DOHH2 (cell line): ENCODE results near the gene HLA-C.

Source experiments
- H3F3A ChIP-seq: fragments of 200-600 bp; sonication (generic), shearing (Covaris generic); 2 replicates; pipeline ENCODE4 v1.6.0; 2016; ENCODE audit warnings: antibody characterized with exemption, mild to moderate bottlenecking; ENCODE audit not compliant: control insufficient read depth, insufficient read depth
- H3K27ac ChIP-seq: fragments of 200-600 bp; sonication (generic); 2 replicates; pipeline ENCODE4 v1.5.1; 2014; ENCODE audit warnings: low read depth, mild to moderate bottlenecking, low read length, moderate library complexity
- H3K27me3 ChIP-seq: fragments of 200-600 bp; sonication (generic); 2 replicates; pipeline ENCODE4 v1.6.1; 2014; ENCODE audit warnings: mild to moderate bottlenecking, low read length, mixed read lengths; ENCODE audit not compliant: control insufficient read depth
- H3K36me3 ChIP-seq: fragments of 200-600 bp; sonication (generic); 2 replicates; pipeline ENCODE4 v1.6.1; 2014; ENCODE audit warnings: mild to moderate bottlenecking, low read length, moderate library complexity, mixed read lengths; ENCODE audit not compliant: control insufficient read depth
- H3K4me1 ChIP-seq: fragments of 200-600 bp; sonication (generic); 2 replicates; pipeline ENCODE4 v1.6.1; 2014; ENCODE audit warnings: mild to moderate bottlenecking, low read length, mixed read lengths; ENCODE audit not compliant: control insufficient read depth
- H3K4me2 ChIP-seq: fragments of 200-600 bp; sonication (generic); 2 replicates; pipeline ENCODE4 v1.6.0; 2014; ENCODE audit warnings: mild to moderate bottlenecking, low read length, moderate library complexity
- H3K4me3 ChIP-seq: fragments of 200-600 bp; sonication (generic); 2 replicates; pipeline ENCODE4 v1.5.1; 2014; ENCODE audit warnings: mild to moderate bottlenecking, low read length, mixed read lengths
- H3K79me2 ChIP-seq: fragments of 200-600 bp; sonication (generic); 2 replicates; pipeline ENCODE4 v1.6.1; 2014; ENCODE audit warnings: mild to moderate bottlenecking, low read length, mixed read lengths; ENCODE audit not compliant: control insufficient read depth
- H3K9me2 ChIP-seq: fragments of 200-600 bp; sonication (generic); replicated peaks from 2 replicates; pipeline ENCODE4 v1.6.1; 2014; ENCODE audit warnings: mild to moderate bottlenecking, low read length, mixed read lengths; ENCODE audit not compliant: control insufficient read depth
- H3K9me3 ChIP-seq: fragments of 200-600 bp; sonication (generic); 2 replicates; pipeline ENCODE4 v1.6.1; 2014; ENCODE audit warnings: antibody characterized with exemption, low read length, mixed read lengths; ENCODE audit not compliant: control insufficient read depth, insufficient read depth
- H4K20me1 ChIP-seq: fragments of 200-600 bp; sonication (generic); 2 replicates; pipeline ENCODE4 v1.6.0; 2014; ENCODE audit warnings: low read depth, mild to moderate bottlenecking, antibody characterized with exemption, low read length, moderate library complexity; ENCODE audit not compliant: control insufficient read depth, insufficient read depth
- CTCF ChIP-seq: fragments of 200-600 bp; sonication (generic); IDR thresholded peaks from one replicate; pipeline ENCODE4 v1.5.1; 2014; ENCODE audit warnings: antibody characterized with exemption, mild to moderate bottlenecking, low read depth, low read length; ENCODE audit not compliant: poor library complexity, severe bottlenecking
- EZH2phosphoT487 ChIP-seq: fragments of 200-600 bp; sonication (generic); IDR thresholded peaks from 2 replicates; pipeline ENCODE4 v1.6.1; 2017; ENCODE audit warnings: borderline replicate concordance, mild to moderate bottlenecking, antibody characterized with exemption, low read length, moderate library complexity, mixed read lengths

HLA-C gene

GRCh38 chr6:31300797-31301196 is 28.9 kb upstream of the HLA-C start:
- no peak overlapping the region for H3K4me3 ChIP-seq
- no peaks in the 10 kb centered on the region for H3K36me3 ChIP-seq
- no peaks in the 10 kb centered on the region for H3F3A ChIP-seq
- no peak overlapping the region for H3K27ac ChIP-seq
- no peaks in the 10 kb centered on the region for H3K9me3 ChIP-seq
- H3K4me1 ChIP-seq = no peaks in the 10 kb centered on the region
- TF ChIP-seq EZH2phosphoT487 (no peak), CTCF (no peak)
- H3K4me2 ChIP-seq = no peak overlapping the region
- peaks cover 44% of the 10 kb centered on the region for H3K27me3 ChIP-seq
- H3K9me2 ChIP-seq = no peaks in the 10 kb centered on the region
- H4K20me1 ChIP-seq = no peaks in the 10 kb centered on the region
- no peaks in the 10 kb centered on the region for H3K79me2 ChIP-seq

GRCh38 chr6:31299947-31300346 is 28.1 kb upstream of the HLA-C start:
- H3K27me3 ChIP-seq = peaks cover 48% of the 10 kb centered on the region
- H3K9me2 ChIP-seq = no peaks in the 10 kb centered on the region
- H3K4me3 ChIP-seq = no peak overlapping the region

GRCh38 chr6:31299511-31299910 is 27.6 kb upstream of the HLA-C start:
- Histone ChIP-seq H3K79me2 (no peaks in the 10 kb centered on the region), H3K4me2 (no peak overlapping the region), H4K20me1 (no peaks in the 10 kb centered on the region), H3K27me3 (peaks cover 52% of the 10 kb centered on the region), H3F3A (no peaks in the 10 kb centered on the region), H3K9me2 (no peaks in the 10 kb centered on the region), H3K4me3 (no peak overlapping the region), H3K36me3 (no peaks in the 10 kb centered on the region), H3K27ac (no peak overlapping the region), H3K4me1 (0 out of 2 replicates have a peak, but pooled peaks cover 3% of the 10 kb centered on the region), H3K9me3 (no peaks in the 10 kb centered on the region)
- TF ChIP-seq EZH2phosphoT487 (no peak), CTCF (no peak)

More at GRCh38 chr6:31299947-31300346, 28.1 kb upstream of the HLA-C start:
- Histone ChIP-seq H3K36me3 (no peaks in the 10 kb centered on the region), H3K9me3 (no peaks in the 10 kb centered on the region), H3K79me2 (no peaks in the 10 kb centered on the region), H3F3A (no peaks in the 10 kb centered on the region), H3K4me2 (no peak overlapping the region), H3K27ac (no peak overlapping the region), H4K20me1 (no peaks in the 10 kb centered on the region), H3K4me1 (0 out of 2 replicates have a peak, but pooled peaks cover under 1% of the 10 kb centered on the region)
- TF ChIP-seq EZH2phosphoT487 (no peak), CTCF (no peak)
